Pericardium fibroblast (primary cell): ENCODE measurements around the gene MMP3. TPM values are rescaled to one million over a fixed set of nuclear protein-coding genes. Genes with fewer than 3 reads are reported as not detected.

Experiments
- total RNA-seq: library from RNA; depleted of rRNA; stranded (reverse); fragments of >200 nt; gene quantifications from 2 replicates; pipeline ENCODE4 v1.2.3, GENCODE V29; 2015

Gene MMP3
- total RNA-seq = not detected in 2 replicates

DNA sequence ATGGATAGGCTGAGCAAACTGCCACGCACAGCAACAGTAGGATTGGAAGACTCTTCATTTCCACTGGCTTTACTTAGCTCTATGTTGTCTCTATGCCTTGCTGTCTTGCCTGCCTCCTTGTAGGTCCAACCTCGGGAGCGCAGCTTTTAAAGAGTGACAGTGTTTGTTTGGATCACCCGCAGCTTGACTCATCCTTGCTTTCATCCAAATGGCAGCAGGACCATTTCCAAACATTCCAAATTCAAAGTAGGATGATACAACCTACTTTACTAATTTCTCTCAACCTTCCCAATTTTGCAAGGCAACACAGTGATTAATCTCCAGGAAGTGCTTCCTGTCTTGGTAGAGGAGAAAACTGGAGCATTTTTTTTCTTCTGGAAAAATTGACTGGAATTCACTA lies at the start of gene MMP3:
MMP3 (minus strand) TSS at position 121 of the 400 bp plus-strand sequence; CDS start at position 58, 63 bp downstream.

DNA sequence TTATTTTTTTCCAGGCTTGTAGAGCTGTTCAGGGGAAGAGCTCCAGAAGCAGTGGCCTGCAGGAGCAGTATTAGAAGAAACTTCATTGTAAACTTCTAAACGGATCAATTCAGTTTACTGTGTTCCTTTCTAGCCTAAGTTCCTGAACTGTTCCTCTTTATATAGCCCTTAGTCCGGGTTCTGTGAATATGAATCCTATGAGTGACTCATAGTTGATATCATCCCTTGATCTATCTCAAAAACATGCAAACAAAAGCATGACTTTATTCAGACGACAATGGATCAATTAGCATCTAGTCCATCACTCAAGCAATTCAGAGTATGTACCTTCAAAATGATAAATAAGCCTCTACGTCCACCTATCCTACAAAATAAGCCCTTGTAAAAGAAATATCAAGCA lies 31.4 kb upstream of the MMP3 start, which contains the start of gene MMP12:
MMP12 (minus strand) TSS at position 131 of the 400 bp plus-strand sequence; CDS start at position 86, 45 bp downstream.

DNA sequence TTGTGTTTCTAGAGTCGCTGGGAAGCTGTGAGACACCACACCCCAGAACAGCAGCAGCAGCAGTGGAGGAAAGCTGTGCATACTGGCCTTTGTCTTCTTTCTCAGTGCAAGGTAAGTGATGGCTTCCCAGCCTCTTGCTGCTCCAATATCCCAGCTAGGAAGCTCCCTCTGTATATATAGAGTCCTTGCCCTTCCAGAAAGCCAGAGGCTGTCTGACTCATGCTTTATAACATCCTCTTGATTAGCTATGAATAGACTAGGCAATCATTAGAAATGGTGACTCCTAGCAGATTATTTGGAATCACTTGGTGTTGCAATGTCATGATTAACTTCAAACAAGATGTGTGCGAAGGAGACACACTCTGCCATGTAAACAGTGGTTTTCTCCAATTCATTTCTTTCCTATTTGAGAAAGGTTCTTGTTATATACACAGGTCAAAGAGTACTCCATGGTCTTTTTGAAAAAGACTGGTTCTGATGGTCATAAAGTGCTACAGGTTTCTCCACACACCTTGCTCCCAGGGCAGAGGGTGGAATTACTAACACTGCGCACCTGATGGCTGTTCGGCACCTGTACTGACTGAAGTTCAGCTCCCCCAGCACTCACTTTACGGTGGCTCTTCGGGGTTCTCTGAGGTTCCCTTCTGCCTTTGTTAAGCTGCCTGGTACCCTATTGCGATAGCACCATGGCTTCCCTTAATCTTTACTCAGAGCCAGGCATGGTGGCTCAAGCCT lies 45.2 kb downstream of the MMP3 start, which contains the start of gene MMP1:
MMP1 (minus strand) TSS at position 149 of the 735 bp plus-strand sequence; CDS start at position 81, 68 bp downstream.

Other genes with a start within 250 kb of the MMP3 start
- gene MMP20, start 218.3 kb downstream of the MMP3 start, total RNA-seq = not detected in 2 replicates
- gene MMP27, start 137.8 kb downstream of the MMP3 start, total RNA-seq = not detected in 2 replicates
- gene MMP8, start 118.7 kb downstream of the MMP3 start, total RNA-seq = not detected in 2 replicates
- 0.12 and 1.7 TPM in 2 replicates for gene MMP10, start 63.0 kb downstream of the MMP3 start, total RNA-seq
- gene MMP1, start 45.4 kb downstream of the MMP3 start, total RNA-seq = 0.82 and 8.6 TPM in 2 replicates
- not detected in 2 replicates for gene MMP12, start 31.4 kb upstream of the MMP3 start, total RNA-seq
- gene MMP13, start 112.1 kb upstream of the MMP3 start, total RNA-seq = not detected in 2 replicates
- gene DCUN1D5, start 248.6 kb upstream of the MMP3 start, total RNA-seq = 53.2 and 78.0 TPM in 2 replicates